ENCODE data around the gene TIPRL.
A peak's percentile ranks its signal among the peaks of the same experiment; 100 is the strongest.

TIPRL gene

GRCh38 chr1:168178638-168179437, at the start of gene TIPRL:
Gene TIPRL, plus strand, starts transcription at chr1:168178962. Its CDS starts 116 bp downstream, at chr1:168179078.
- H3K4me1 ChIP-seq (ENCODE audit: control insufficient read depth, insufficient read depth, low read length): peaks cover 5% of the 10 kb centered on the region
- H3K27me3 ChIP-seq (ENCODE audit: control insufficient read depth, insufficient read depth, low read length): no peaks in the 10 kb centered on the region
- no peaks in the 10 kb centered on the region for H3K36me3 ChIP-seq (ENCODE audit: control insufficient read depth, insufficient read depth, low read length)
- peak within 1 kb of the TSS; percentile 91 for H3K27ac ChIP-seq (ENCODE audit: low read depth, low read length)
- peak within 1 kb of the TSS; percentile 89 for H3K9ac ChIP-seq (ENCODE audit: low read length)
- H3K4me3 ChIP-seq (ENCODE audit: low read length): peak within 1 kb of the TSS; percentile 96

GRCh38 chr1:168129933-168130332, 48.8 kb upstream of the TIPRL start:
- Histone ChIP-seq H3K27ac (ENCODE audit: low read depth, low read length) (no peak overlapping the region), H3K36me3 (ENCODE audit: control insufficient read depth, insufficient read depth, low read length) (no peaks in the 10 kb centered on the region), H3K27me3 (ENCODE audit: control insufficient read depth, insufficient read depth, low read length) (no peaks in the 10 kb centered on the region), H3K9ac (ENCODE audit: low read length) (no peak overlapping the region), H3K4me3 (ENCODE audit: low read length) (no peak overlapping the region), H3K4me1 (ENCODE audit: control insufficient read depth, insufficient read depth, low read length) (no peaks in the 10 kb centered on the region)

- H3K27me3 ChIP-seq (ENCODE audit: control insufficient read depth, insufficient read depth, low read length): no peaks in the 10 kb centered on the region
- H3K27ac ChIP-seq (ENCODE audit: low read depth, low read length): no peak overlapping the region
- peaks cover 3% of the 10 kb centered on the region for H3K4me1 ChIP-seq (ENCODE audit: control insufficient read depth, insufficient read depth, low read length)
- no peak overlapping the region for H3K9ac ChIP-seq (ENCODE audit: low read length)
- H3K4me3 ChIP-seq (ENCODE audit: low read length): no peak overlapping the region
- no peaks in the 10 kb centered on the region for H3K36me3 ChIP-seq (ENCODE audit: control insufficient read depth, insufficient read depth, low read length)
Observed at GRCh38 chr1:168134132-168134531, 44.6 kb upstream of the TIPRL start.

- Histone ChIP-seq H3K9ac (ENCODE audit: low read length) (no peak overlapping the region), H3K4me3 (ENCODE audit: low read length) (no peak overlapping the region), H3K4me1 (ENCODE audit: control insufficient read depth, insufficient read depth, low read length) (peaks cover 3% of the 10 kb centered on the region), H3K36me3 (ENCODE audit: control insufficient read depth, insufficient read depth, low read length) (no peaks in the 10 kb centered on the region), H3K27me3 (ENCODE audit: control insufficient read depth, insufficient read depth, low read length) (no peaks in the 10 kb centered on the region), H3K27ac (ENCODE audit: low read depth, low read length) (no peak overlapping the region)
Observed at GRCh38 chr1:168134642-168135041, 44.1 kb upstream of the TIPRL start.

GRCh38 chr1:168135116-168135920, 43.4 kb upstream of the TIPRL start:
- peak overlapping the region; percentile 42 for H3K4me3 ChIP-seq (ENCODE audit: low read length)
- peaks cover 3% of the 10 kb centered on the region for H3K4me1 ChIP-seq (ENCODE audit: control insufficient read depth, insufficient read depth, low read length)
- H3K27me3 ChIP-seq (ENCODE audit: control insufficient read depth, insufficient read depth, low read length): no peaks in the 10 kb centered on the region
- H3K27ac ChIP-seq (ENCODE audit: low read depth, low read length): no peak overlapping the region
- H3K9ac ChIP-seq (ENCODE audit: low read length): no peak overlapping the region
- no peaks in the 10 kb centered on the region for H3K36me3 ChIP-seq (ENCODE audit: control insufficient read depth, insufficient read depth, low read length)

- H3K9ac ChIP-seq (ENCODE audit: low read length): no peak overlapping the region
- no peaks in the 10 kb centered on the region for H3K27me3 ChIP-seq (ENCODE audit: control insufficient read depth, insufficient read depth, low read length)
- no peaks in the 10 kb centered on the region for H3K36me3 ChIP-seq (ENCODE audit: control insufficient read depth, insufficient read depth, low read length)
- peak overlapping the region; percentile 76 for H3K27ac ChIP-seq (ENCODE audit: low read depth, low read length)
- H3K4me3 ChIP-seq (ENCODE audit: low read length): peak overlapping the region; percentile 42
- H3K4me1 ChIP-seq (ENCODE audit: control insufficient read depth, insufficient read depth, low read length): peaks cover 3% of the 10 kb centered on the region
Observed at GRCh38 chr1:168135921-168136708, 42.6 kb upstream of the TIPRL start.

- Histone ChIP-seq H3K27me3 (ENCODE audit: control insufficient read depth, insufficient read depth, low read length) (no peaks in the 10 kb centered on the region), H3K36me3 (ENCODE audit: control insufficient read depth, insufficient read depth, low read length) (no peaks in the 10 kb centered on the region), H3K27ac (ENCODE audit: low read depth, low read length) (peak within 1 kb of the TSS; percentile 91), H3K9ac (ENCODE audit: low read length) (peak within 1 kb of the TSS; percentile 81), H3K4me1 (ENCODE audit: control insufficient read depth, insufficient read depth, low read length) (peaks cover 3% of the 10 kb centered on the region), H3K4me3 (ENCODE audit: low read length) (peak within 1 kb of the TSS; percentile 82)
Observed at GRCh38 chr1:168136709-168137514, 41.9 kb upstream of the TIPRL start, which contains the start of gene GPR161. Gene GPR161, minus strand, starts transcription at chr1:168136930. Its CDS starts 32,080 bp downstream, at chr1:168104850.

- Histone ChIP-seq H3K9ac (ENCODE audit: low read length) (peak overlapping the region; percentile 21), H3K4me3 (ENCODE audit: low read length) (peak overlapping the region; percentile 82), H3K27me3 (ENCODE audit: control insufficient read depth, insufficient read depth, low read length) (no peaks in the 10 kb centered on the region), H3K27ac (ENCODE audit: low read depth, low read length) (peak overlapping the region; percentile 91), H3K36me3 (ENCODE audit: control insufficient read depth, insufficient read depth, low read length) (no peaks in the 10 kb centered on the region), H3K4me1 (ENCODE audit: control insufficient read depth, insufficient read depth, low read length) (peaks cover 3% of the 10 kb centered on the region)
Observed at GRCh38 chr1:168137515-168137821, 41.3 kb upstream of the TIPRL start.

GRCh38 chr1:168138134-168138533, 40.6 kb upstream of the TIPRL start:
- peak overlapping the region; percentile 91 for H3K27ac ChIP-seq (ENCODE audit: low read depth, low read length)

GRCh38 chr1:168139070-168139469, 39.7 kb upstream of the TIPRL start:
- Histone ChIP-seq H3K4me1 (ENCODE audit: control insufficient read depth, insufficient read depth, low read length) (peaks cover 3% of the 10 kb centered on the region), H3K27ac (ENCODE audit: low read depth, low read length) (no peak overlapping the region), H3K4me3 (ENCODE audit: low read length) (no peak overlapping the region), H3K27me3 (ENCODE audit: control insufficient read depth, insufficient read depth, low read length) (no peaks in the 10 kb centered on the region), H3K36me3 (ENCODE audit: control insufficient read depth, insufficient read depth, low read length) (no peaks in the 10 kb centered on the region), H3K9ac (ENCODE audit: low read length) (no peak overlapping the region)

More at GRCh38 chr1:168138134-168138533, 40.6 kb upstream of the TIPRL start:
- H3K27me3 ChIP-seq (ENCODE audit: control insufficient read depth, insufficient read depth, low read length): no peaks in the 10 kb centered on the region
- H3K36me3 ChIP-seq (ENCODE audit: control insufficient read depth, insufficient read depth, low read length): no peaks in the 10 kb centered on the region
- H3K4me3 ChIP-seq (ENCODE audit: low read length): no peak overlapping the region
- peaks cover 3% of the 10 kb centered on the region for H3K4me1 ChIP-seq (ENCODE audit: control insufficient read depth, insufficient read depth, low read length)
- no peak overlapping the region for H3K9ac ChIP-seq (ENCODE audit: low read length)

- no peaks in the 10 kb centered on the region for H3K27me3 ChIP-seq (ENCODE audit: control insufficient read depth, insufficient read depth, low read length)
- no peaks in the 10 kb centered on the region for H3K36me3 ChIP-seq (ENCODE audit: control insufficient read depth, insufficient read depth, low read length)
- H3K4me3 ChIP-seq (ENCODE audit: low read length): no peak overlapping the region
- H3K27ac ChIP-seq (ENCODE audit: low read depth, low read length): no peak overlapping the region
- H3K9ac ChIP-seq (ENCODE audit: low read length): no peak overlapping the region
- H3K4me1 ChIP-seq (ENCODE audit: control insufficient read depth, insufficient read depth, low read length): no peaks in the 10 kb centered on the region
Observed at GRCh38 chr1:168141871-168142385, 36.8 kb upstream of the TIPRL start.

Data from rectal smooth muscle tissue (tissue), 1 donor.